Psoas muscle (tissue), 8 donors: ENCODE data around the gene CA5A. TPM values are rescaled to one million over a fixed set of nuclear protein-coding genes. Genes with fewer than 3 reads are reported as not detected.
A peak's percentile ranks its signal among the peaks of the same experiment; 100 is the strongest.

Source experiments
- ATAC-seq, 4 donors: fragments of 200-7000 bp; cut with Tn5 transposase; one replicate each; pipeline ENCODE4 v1.9.1; 2020; ENCODE audit warnings: moderate library complexity in 3 of 4, mild to moderate bottlenecking in 2 of 4
- DNase-seq, 2 donors: peaks; one replicate each; pipeline ENCODE4 v3.0.0-alpha.2; 2020
- H3K27ac ChIP-seq: fragments of 200-600 bp; one replicate; pipeline ENCODE4 v1.8.0; 2022
- H3K27me3 ChIP-seq, 3 donors: fragments of 200-600 bp in 1 of 3; one replicate each; pipeline versions ENCODE4 v1.6.1 to v1.8.0; 2013 to 2022; ENCODE audit warnings: low read length in 2 of 3, mild to moderate bottlenecking in 2 of 3, moderate library complexity in 1 of 3; ENCODE audit not compliant: insufficient read depth in 3 of 3
- H3K36me3 ChIP-seq, 2 donors: fragments of 200-600 bp in 1 of 2; one replicate each; pipeline versions ENCODE4 v1.6.1 to v1.8.0; 2013 to 2022; ENCODE audit warnings: low read depth in 1 of 2, mild to moderate bottlenecking in 1 of 2, moderate library complexity in 1 of 2; ENCODE audit not compliant: insufficient read depth in 1 of 2
- H3K4me1 ChIP-seq: fragments of 200-600 bp; one replicate; pipeline ENCODE4 v1.8.0; 2022
- H3K4me3 ChIP-seq: fragments of 200-600 bp; one replicate; pipeline ENCODE4 v1.8.0; 2022; ENCODE audit warnings: mild to moderate bottlenecking
- H3K9me3 ChIP-seq: fragments of 200-600 bp; one replicate; pipeline ENCODE4 v1.8.0; 2022
- CTCF ChIP-seq: fragments of 200-600 bp; IDR thresholded peaks from one replicate; pipeline ENCODE4 v1.8.0; 2022; ENCODE audit warnings: antibody characterized with exemption
- whole genome bisulfite sequencing, 3 donors: extraction: QIAGEN DNeasy Blood & Tissue Kit; methylation state at CpG; one replicate each; pipeline versions ENCODE4 v1.1.6 to v1.1.7; 2013; 5-methylcytosine and 5-hydroxymethylcytosine counted together
- intact Hi-C, 2 donors: fragments of 100-400 bp; cut with DNase I; formaldehyde crosslinking; loops; one replicate each; pipeline versions ENCODE4 v1.11.0 to v1.14.2; 2022
- polyA plus RNA-seq, 3 donors: library from polyadenylated mRNA; stranded (reverse); fragments of 200-250 nt; gene quantifications; one replicate each; pipeline ENCODE4 v1.2.3, GENCODE V29; 2013
- total RNA-seq, 4 donors: library from RNA; stranded (reverse); fragmentation: NEBNext Ultra II Directional in 2 of 4; extraction: Animal tissue kit (Norgen Biotek cat#: 25700) in 2 of 4; gene quantifications; one replicate each; pipeline versions ENCODE4 v1.2.1 to v1.2.4, GENCODE V29; 2021 to 2023
- donor health status: healthy with polysubstance abuse.
- donor health status: DM: no; HTN: no; CAD: no; lungs with moderate emphysema.
- donor health status: Bipolar disorder and iron deficiency.
- donor health status: healthy.
- donor health status: DM: yes; HTN: yes; CAD: no.
- donor health status: DM: no; HTN: no; CAD: no.
- donor health status: DM: no; HTN: no; CAD: no.
- donor health status: DM: yes; HTN: yes; CAD: no.

CA5A gene
- total and polyA plus RNA-seq, 7 donors: 0.12 TPM; not detected in 6

DNA sequence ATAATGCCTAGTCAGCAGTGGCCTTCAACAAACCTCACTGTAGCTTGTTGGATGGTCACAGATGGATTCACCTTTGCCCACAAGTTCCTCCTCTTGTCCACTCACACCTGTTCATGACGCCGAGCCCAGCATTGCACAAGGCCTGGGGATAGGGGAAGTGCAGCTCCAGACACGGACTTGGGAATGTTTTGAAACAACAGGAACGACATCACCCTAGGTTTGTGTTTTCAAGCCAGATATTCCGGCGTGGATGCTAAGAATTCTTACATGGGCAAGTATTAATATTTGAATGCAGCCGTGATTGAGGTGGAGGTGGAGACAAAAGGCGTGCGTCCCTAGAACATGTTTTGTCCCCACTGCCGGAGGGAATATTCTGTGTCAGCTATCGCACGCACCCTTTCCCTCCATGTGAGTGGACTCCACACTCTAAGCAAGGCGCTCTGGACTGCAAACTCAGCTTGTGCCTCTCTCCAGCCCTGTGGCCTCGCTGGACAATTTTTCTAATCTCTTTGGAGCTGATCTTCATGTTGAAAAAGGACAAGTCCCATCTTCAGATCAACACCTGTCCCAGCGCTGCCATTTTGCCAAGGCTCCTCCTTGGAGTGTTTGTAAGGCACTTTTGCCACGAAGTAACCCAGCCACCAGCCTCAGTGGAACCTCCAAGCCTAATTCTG is 12.9 kb upstream of the CA5A start:
- peaks cover 0 to 5% (median 0%) of the 10 kb centered on the region in 3 donors for H3K27me3 ChIP-seq
- 82 to 86% (median 84%) methylated on average over 16 of the region's 16 CpGs for WGBS, 3 donors

DNA sequence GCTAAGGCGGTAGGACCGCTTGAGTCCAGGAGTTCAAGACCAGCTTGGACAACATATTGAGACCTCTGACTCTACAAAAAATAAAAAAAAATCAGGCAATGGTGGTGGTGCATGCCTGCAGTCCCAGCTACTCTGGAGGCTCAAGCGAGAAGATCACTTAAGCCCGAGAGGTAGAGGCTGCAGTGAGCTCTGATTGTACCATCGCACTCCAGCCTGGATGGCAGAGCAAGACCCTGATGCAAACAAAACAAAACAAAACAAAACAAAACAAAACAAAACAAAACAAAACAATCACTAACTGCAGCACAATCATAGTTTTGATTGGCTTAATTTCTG is 12.4 kb upstream of the CA5A start:
- H3K4me3 ChIP-seq: no peak overlapping the region
- ATAC-seq: no peak
- no peak for DNase-seq
- intact Hi-C loops: no loop called here
- peaks cover 12% of the 10 kb centered on the region for H3K4me1 ChIP-seq
- no peak for TF ChIP-seq CTCF
- 93 to 96% (median 94%) methylated on average over 5 of the region's 5 CpGs for WGBS, 3 donors
- H3K9me3 ChIP-seq: no peaks in the 10 kb centered on the region
- peaks cover 0 to 9% (median 0%) of the 10 kb centered on the region in 3 donors for H3K27me3 ChIP-seq
- peaks cover 0 to 2% of the 10 kb centered on the region in 2 donors for H3K36me3 ChIP-seq
- no peak overlapping the region for H3K27ac ChIP-seq

More for the DNA sequence above, 12.9 kb upstream of the CA5A start:
- no peak for ATAC-seq
- H3K27ac ChIP-seq: no peak overlapping the region
- intact Hi-C loops: no loop called here
- no peak overlapping the region for H3K4me3 ChIP-seq
- no peak for DNase-seq
- no peak for TF ChIP-seq CTCF
- H3K9me3 ChIP-seq: no peaks in the 10 kb centered on the region
- H3K36me3 ChIP-seq: peaks cover 0 to 7% of the 10 kb centered on the region in 2 donors
- H3K4me1 ChIP-seq: peaks cover 17% of the 10 kb centered on the region

GRCh38 chr16:87948119-87948545 is 11.8 kb upstream of the CA5A start:
- intact Hi-C loops: no loop called here
- no peak for ATAC-seq
- WGBS, 3 donors: 59 to 68% (median 64%) methylated on average over 9 to 12 of the region's 12 CpGs
- H3K27ac ChIP-seq: peak overlapping the region; percentile 23
- H3K4me1 ChIP-seq: peaks cover 7% of the 10 kb centered on the region
- H3K9me3 ChIP-seq: no peaks in the 10 kb centered on the region
- no peak for DNase-seq
- TF ChIP-seq CTCF: no peak
- peaks cover 0 to 9% (median 0%) of the 10 kb centered on the region in 3 donors for H3K27me3 ChIP-seq
- no peaks in the 10 kb centered on the region for H3K36me3 ChIP-seq
- no peak overlapping the region for H3K4me3 ChIP-seq

DNA sequence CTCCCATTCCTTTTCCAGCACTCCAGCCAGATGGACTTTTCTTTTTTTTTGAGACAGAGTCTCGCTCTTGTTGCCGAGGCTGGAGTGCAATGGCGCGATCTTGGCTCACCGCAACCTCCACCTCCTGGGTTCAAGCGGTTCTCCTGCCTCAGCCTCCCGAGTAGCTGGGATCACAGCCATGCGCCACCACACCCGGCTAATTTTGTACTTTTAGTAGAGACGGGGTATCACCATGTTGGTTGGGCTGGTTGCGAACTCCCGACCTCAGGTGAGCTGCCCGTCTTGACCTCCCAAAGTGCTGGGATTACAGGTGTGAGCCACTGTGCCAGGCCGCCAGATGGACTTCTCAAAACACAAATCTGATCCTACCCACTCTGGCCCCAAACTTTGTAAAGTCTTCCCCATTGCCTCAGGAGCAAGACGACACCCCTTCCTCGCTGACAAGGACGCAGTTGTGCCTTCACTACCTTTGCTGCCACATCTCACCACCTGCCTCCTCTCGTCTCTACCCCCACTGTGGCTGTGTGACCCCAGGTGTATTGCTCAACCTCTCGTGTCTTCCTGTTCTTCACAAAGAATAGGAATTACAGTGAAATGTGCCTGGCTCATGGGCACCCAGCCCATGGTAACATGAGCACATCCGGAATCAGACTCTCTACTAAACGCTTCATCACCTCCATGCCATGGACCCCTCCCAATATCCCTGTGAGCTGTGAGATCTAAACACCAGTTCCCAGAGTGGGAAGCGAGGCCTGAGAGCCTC is 11.2 kb upstream of the CA5A start:
- H3K4me3 ChIP-seq: no peak overlapping the region
- no peaks in the 10 kb centered on the region for H3K9me3 ChIP-seq
- ATAC-seq: no peak
- intact Hi-C loops: no loop called here
- H3K36me3 ChIP-seq: no peaks in the 10 kb centered on the region
- H3K27me3 ChIP-seq: peaks cover 0 to 9% (median 0%) of the 10 kb centered on the region in 3 donors
- DNase-seq: no peak
- WGBS, 3 donors: 82 to 83% (median 82%) methylated on average over 22 of the region's 22 CpGs
- TF ChIP-seq CTCF: no peak
- peak overlapping the region; percentile 23 for H3K27ac ChIP-seq
- peaks cover 5% of the 10 kb centered on the region for H3K4me1 ChIP-seq
